ENCODE measurements around the gene NCF4. TPM values are rescaled to one million over a fixed set of nuclear protein-coding genes. Genes with fewer than 3 reads are reported as not detected.

The NCF4 gene
- total and polyA plus RNA-seq, 2 of the 4 experiments (the other 2 are of a cell fraction), result not detected

- Histone ChIP-seq H3K4me2 (ENCODE audit: low read depth, low read length) (no peak overlapping the region), H3K36me3 (ENCODE audit: control insufficient read depth, insufficient read depth, low read length) (no peaks in the 10 kb centered on the region), H2BK20ac (ENCODE audit: low read depth, low read length) (no peak overlapping the region), H3K56ac (ENCODE audit: extremely low read depth, insufficient read depth, low read length) (no peak overlapping the region), H3K27ac (ENCODE audit: insufficient read depth, low read length) (no peak overlapping the region), H3K79me1 (ENCODE audit: low read depth in 1 of 2, low read length in 2 of 2) (no peaks in the 10 kb centered on the region), H4K91ac (ENCODE audit: insufficient read depth, low read depth, low read length) (no peak overlapping the region), H3K9me3 (ENCODE audit: control insufficient read depth, insufficient read depth, low read length) (0 out of 2 replicates have a peak, but pooled peaks cover 2% of the 10 kb centered on the region), H4K20me1 (ENCODE audit: insufficient read depth, low read length) (no peaks in the 10 kb centered on the region), H3K23ac (ENCODE audit: low read depth, low read length) (no peak overlapping the region), H2BK15ac (ENCODE audit: low read depth, low read length) (no peak overlapping the region), H3K4me3 (ENCODE audit: insufficient read depth, low read depth, low read length) (no peak overlapping the region), H4K5ac (ENCODE audit: low read depth, low read length) (no peak overlapping the region), H3K4me1 (ENCODE audit: control insufficient read depth, insufficient read depth, low read length) (no peaks in the 10 kb centered on the region), H2AK9ac (replicated peaks; ENCODE audit: low read depth, low read length, poor library complexity) (no peak overlapping the region), H2AFZ (replicated peaks; ENCODE audit: low read length, poor library complexity) (no peak overlapping the region), H4K8ac (ENCODE audit: low read depth in 2 of 2, low read length in 2 of 2) (no peak overlapping the region), H2AK5ac (ENCODE audit: low read depth, low read length) (no peak overlapping the region), H3K14ac (replicated peaks; ENCODE audit: low read depth, low read length) (no peak overlapping the region), H3K4ac (ENCODE audit: low read depth, low read length) (no peak overlapping the region), H3K9me1 (ENCODE audit: insufficient read depth, low read length) (no peaks in the 10 kb centered on the region), H3K9ac (ENCODE audit: low read depth, low read length) (no peak overlapping the region), H3K18ac (ENCODE audit: low read depth, low read length) (no peak overlapping the region), H2BK120ac (ENCODE audit: low read depth, low read length) (no peak overlapping the region), H2BK5ac (ENCODE audit: low read depth, low read length, poor library complexity, severe bottlenecking) (no peak overlapping the region), H3K27me3 (ENCODE audit: control insufficient read depth, insufficient read depth, low read length) (peaks cover 27% of the 10 kb centered on the region)
- ATAC-seq (ENCODE audit: low read depth) (no peak), DNase-seq (no peak)
- ChIA-PET POLR2A (ENCODE audit: unreplicated experiment) (no interaction called here), CTCF (no interaction called here)
- intact Hi-C loops (cut with micrococcal nuclease) (no loop called here), dilution Hi-C loops (cut with HindIII; ENCODE audit: low sequenced_read_pairs, unreplicated experiment) (no loop called here), in situ Hi-C loops (cut with MboI; ENCODE audit: low sequenced_read_pairs) (no loop called here)
- no TSS peak for BruUV-seq (replicated peaks)
- TF ChIP-seq CHD1 (IDR thresholded peaks at IDR 0.05; ENCODE audit: low read depth, low read length), result no peak
- TF ChIP-seq CEBPB (IDR thresholded peaks at IDR 0.05; ENCODE audit: low read depth, low read length), result no peak
- no peak for TF ChIP-seq MAZ (IDR thresholded peaks at IDR 0.05; ENCODE audit: borderline replicate concordance, low read depth, low read length)
- TF ChIP-seq SMC3 (IDR thresholded peaks at IDR 0.05; ENCODE audit: low read depth, low read length), result no peak
- TF ChIP-seq MAFK (IDR thresholded peaks at IDR 0.05; ENCODE audit: low read depth, low read length), result no peak
- no peak for TF ChIP-seq CTCF (conservative IDR thresholded peaks at IDR 0.05; ENCODE audit: low read depth, low read length)
- TF ChIP-seq NFE2L2 (IDR thresholded peaks at IDR 0.05; ENCODE audit: low read depth, low read length), result no peak
- TF ChIP-seq POLR2A (IDR thresholded peaks at IDR 0.05; ENCODE audit: low read depth, low read length), result no peak
- TF ChIP-seq USF2 (IDR thresholded peaks at IDR 0.05; ENCODE audit: low read depth, low read length), result no peak
- TF ChIP-seq MXI1 (IDR thresholded peaks at IDR 0.05; ENCODE audit: borderline replicate concordance, low read depth, low read length), result no peak
- no peak for TF ChIP-seq FOS (IDR thresholded peaks at IDR 0.05; ENCODE audit: low read depth, low read length)
- no peak for TF ChIP-seq RAD21 (IDR thresholded peaks at IDR 0.05; ENCODE audit: low read length)
- no peak for TF ChIP-seq ELK1 (IDR thresholded peaks at IDR 0.05; ENCODE audit: borderline replicate concordance, low read depth, low read length)
- no peak for TF ChIP-seq BHLHE40 (IDR thresholded peaks at IDR 0.05; ENCODE audit: low read depth, low read length)
- TF ChIP-seq RCOR1 (IDR thresholded peaks at IDR 0.05; ENCODE audit: insufficient replicate concordance, low read length), result no peak
- TF ChIP-seq RFX5 (IDR thresholded peaks at IDR 0.05; ENCODE audit: low read depth, low read length), result no peak
- WGBS, 2 experiments (ENCODE audit: extremely low coverage in 2 of 2, insufficient read length in 1 of 2), result 0% methylated on average over 1 of the region's 4 CpGs; no CpG with 5 or more reads in 1 of the 2 experiments
Measured at GRCh38 chr22:36898690-36899089, 37.9 kb downstream of the NCF4 start.

Data from IMR-90 (cell line).